ENCODE data around the gene CDKN1A.

- TF ChIP-seq POLR2AphosphoS5 (IDR thresholded peaks at IDR 0.05; ENCODE audit: low read depth, low read length) = no peak
- TF ChIP-seq POLR2A (IDR thresholded peaks at IDR 0.05; ENCODE audit: low read depth, low read length) = no peak
Measured at GRCh38 chr6:36662380-36662779, 16.1 kb upstream of the CDKN1A start.
